SK-N-SH (cell line): ENCODE measurements around the gene SEC14L5. TPM values are rescaled to one million over a fixed set of nuclear protein-coding genes. Genes with fewer than 3 reads are reported as not detected.
A peak's percentile ranks its signal among the peaks of the same experiment; 100 is the strongest.

ENCODE experiments used
- CTCF ChIA-PET: fragments of 300-600, 350-600 bp; formaldehyde crosslinking; extraction: SDS; loops from one replicate; lab custom pipeline; 2021; lab: Yijun Ruan, JAX
- POLR2A ChIA-PET: fragments of 350-600 bp; sonication (Branson Sonifier 250); formaldehyde crosslinking; extraction: SDS; loops from one replicate; lab custom pipeline; 2020; ENCODE audit warnings: antibody characterized with exemption, inconsistent platforms; lab: Yijun Ruan, JAX
- DNase-seq: peaks from one replicate; pipeline ENCODE4 v3.0.0; 2012
- H2AFZ ChIP-seq: fragments of 200-600 bp; sonication (generic); 2 replicates; pipeline ENCODE4 v1.8.1; 2016; ENCODE audit warnings: antibody characterized with exemption, mild to moderate bottlenecking, low read depth
- H3F3A ChIP-seq: fragments of 200-600 bp; sonication (generic); replicated peaks from 2 replicates; pipeline ENCODE3; 2016; ENCODE audit warnings: antibody characterized with exemption, mild to moderate bottlenecking; ENCODE audit not compliant: insufficient read depth
- H3K27ac ChIP-seq, 2 experiments: fragments of 200-500 bp in 1 of 2; fragments of 200-600 bp in 1 of 2; sonication (Bioruptor generic) in 1 of 2; sonication (generic), shearing (Covaris generic) in 1 of 2; 2 replicates each; pipeline versions ENCODE4 v1.5.1 to v1.6.1; 2014 to 2016; ENCODE audit warnings: low read depth in 2 of 2, inconsistent platforms in 1 of 2, low read length in 1 of 2, mild to moderate bottlenecking in 1 of 2, mixed read lengths in 1 of 2
- H3K27me3 ChIP-seq: fragments of 200-600 bp; sonication (generic), shearing (Covaris generic); 2 replicates; pipeline ENCODE4 v1.6.1; 2016; ENCODE audit warnings: mixed run types; ENCODE audit not compliant: insufficient read depth
- H3K36me3 ChIP-seq, 2 experiments: fragments of 200-500 bp in 1 of 2; fragments of 200-600 bp in 1 of 2; sonication (Bioruptor generic) in 1 of 2; sonication (generic) in 1 of 2; replicated peaks in 1 of 2; 2 replicates each; pipeline versions ENCODE3 to v1.5.1; 2014 to 2016; ENCODE audit warnings: low read length in 1 of 2, mild to moderate bottlenecking in 1 of 2; ENCODE audit not compliant: insufficient read depth in 2 of 2, control insufficient read depth in 1 of 2
- H3K4me1 ChIP-seq, 2 experiments: fragments of 200-500 bp in 1 of 2; fragments of 200-600 bp in 1 of 2; sonication (Bioruptor generic) in 1 of 2; sonication (generic), shearing (Covaris generic) in 1 of 2; 2 replicates each; pipeline versions ENCODE4 v1.5.1 to v1.6.1; 2014 to 2016; ENCODE audit warnings: low read depth in 1 of 2, low read length in 1 of 2, mixed run types in 1 of 2; ENCODE audit not compliant: insufficient read depth in 2 of 2, control insufficient read depth in 1 of 2
- H3K4me2 ChIP-seq: fragments of 200-600 bp; sonication (generic), shearing (Covaris generic); 2 replicates; pipeline ENCODE4 v1.6.1; 2017; ENCODE audit warnings: mixed run types
- H3K4me3 ChIP-seq, 2 experiments: fragments of 200-500 bp in 1 of 2; fragments of 200-600 bp in 1 of 2; sonication (Bioruptor generic) in 1 of 2; sonication (generic), shearing (Covaris generic) in 1 of 2; 2 replicates each; pipeline versions ENCODE4 v1.5.1 to v1.8.1; 2014 to 2016; ENCODE audit warnings: low read depth in 2 of 2, inconsistent platforms in 1 of 2, low read length in 1 of 2, mild to moderate bottlenecking in 1 of 2, mixed read lengths in 1 of 2, moderate library complexity in 1 of 2
- H3K79me2 ChIP-seq: fragments of 200-600 bp; sonication (generic); 2 replicates; pipeline ENCODE4 v1.8.1; 2017; ENCODE audit warnings: mild to moderate bottlenecking; ENCODE audit not compliant: insufficient read depth
- H3K9ac ChIP-seq: fragments of 200-600 bp; sonication (generic); 2 replicates; pipeline ENCODE4 v1.6.1; 2017; ENCODE audit warnings: mixed run types
- H3K9me2 ChIP-seq: fragments of 200-600 bp; sonication (generic); 2 replicates; pipeline ENCODE4 v1.6.1; 2017; ENCODE audit warnings: mixed run types
- H3K9me3 ChIP-seq: fragments of 200-600 bp; sonication (generic); 2 replicates; pipeline ENCODE4 v1.6.1; 2017; ENCODE audit warnings: mixed run types, mild to moderate bottlenecking, moderate library complexity
- H4K20me1 ChIP-seq: fragments of 200-600 bp; sonication (generic); 2 replicates; pipeline ENCODE4 v1.6.1; 2017; ENCODE audit warnings: mild to moderate bottlenecking, mixed run types; ENCODE audit not compliant: insufficient read depth
- EP300 ChIP-seq, 2 experiments: IDR thresholded peaks; 2 replicates each; pipeline versions ENCODE4 v1.4.0 to v1.6.1; 2012; ENCODE audit warnings: borderline replicate concordance in 1 of 2, low read depth in 1 of 2, low read length in 1 of 2
- EZH2phosphoT487 ChIP-seq: fragments of 200-600 bp; sonication (generic); IDR thresholded peaks from 2 replicates; pipeline ENCODE4 v1.6.1; 2017; ENCODE audit warnings: low read depth, mixed run types, mild to moderate bottlenecking, antibody characterized with exemption, moderate library complexity, borderline replicate concordance
- FOSL2 ChIP-seq: IDR thresholded peaks from 2 replicates; pipeline ENCODE4 v1.4.0; 2012; ENCODE audit warnings: low read depth, mild to moderate bottlenecking, moderate library complexity, borderline replicate concordance
- FOXJ3 ChIP-seq: sonication (generic); formaldehyde crosslinking; IDR thresholded peaks from 2 replicates; pipeline ENCODE4 v1.5.1; 2020; ENCODE audit warnings: mild to moderate bottlenecking, missing genetic modification reagents
- GABPA ChIP-seq: IDR thresholded peaks from 2 replicates; pipeline ENCODE4 v1.4.0; 2012; ENCODE audit warnings: low read depth, mild to moderate bottlenecking
- GATA2 ChIP-seq: sonication (generic); formaldehyde crosslinking; IDR thresholded peaks from 2 replicates; pipeline ENCODE4 v1.5.0; 2020; ENCODE audit warnings: mild to moderate bottlenecking, missing genetic modification reagents
- MEF2A ChIP-seq: IDR thresholded peaks from 2 replicates; pipeline ENCODE4 v1.4.0; 2012; ENCODE audit warnings: low read depth, borderline replicate concordance
- MXI1 ChIP-seq: IDR thresholded peaks from 2 replicates; pipeline ENCODE4 v1.6.1; 2012; ENCODE audit warnings: mild to moderate bottlenecking, low read depth, low read length, improper control_type of control experiment
- NFIC ChIP-seq: IDR thresholded peaks from 2 replicates; pipeline ENCODE4 v1.4.0; 2012; ENCODE audit warnings: borderline replicate concordance
- NRF1 ChIP-seq: IDR thresholded peaks from 2 replicates; pipeline ENCODE4 v1.6.1; 2012; ENCODE audit warnings: low read depth, mild to moderate bottlenecking, low read length
- POLR2AphosphoS5 ChIP-seq: IDR thresholded peaks from 2 replicates; pipeline ENCODE4 v1.6.1; 2012; ENCODE audit warnings: low read depth, low read length
- RCOR1 ChIP-seq: fragments of 150-350 bp; IDR thresholded peaks from 2 replicates; pipeline ENCODE4 v1.6.1; 2017; ENCODE audit warnings: antibody characterized with exemption, low read length
- RFX5 ChIP-seq: IDR thresholded peaks from 2 replicates; pipeline ENCODE4 v1.6.1; 2012; ENCODE audit warnings: mild to moderate bottlenecking, improper control_type of control experiment, low read length
- SMC3 ChIP-seq: IDR thresholded peaks from 2 replicates; pipeline ENCODE4 v1.6.1; 2012; ENCODE audit warnings: low read depth, low read length, improper control_type of control experiment
- YY1 ChIP-seq: IDR thresholded peaks from 2 replicates; pipeline ENCODE4 v1.4.0; 2012; ENCODE audit warnings: low read depth, mild to moderate bottlenecking
- WGBS: methylation state at CpG from one replicate; pipeline ENCODE4 v1.1.6; 2017; ENCODE audit warnings: low lambda C conversion rate; 5-methylcytosine and 5-hydroxymethylcytosine counted together
- polyA plus RNA-seq, 3 experiments: library from polyadenylated mRNA; depleted of rRNA; stranded (reverse); fragments of >200 nt; gene quantifications; 2 replicates each; pipeline ENCODE4 v1.2.3, GENCODE V29; 2012
- TF ChIP-seq, protein P1 (sequence below): fragments of 150-350 bp; IDR thresholded peaks from 2 replicates; pipeline ENCODE4 v1.6.1; 2016; ENCODE audit warnings: mild to moderate bottlenecking, low read depth, low read length
- TF ChIP-seq, protein P2 (sequence below): IDR thresholded peaks from 2 replicates; pipeline ENCODE4 v1.4.0; 2012; ENCODE audit warnings: low read depth
- TF ChIP-seq, protein P3 (sequence below): fragments of 200-600 bp; sonication (generic); IDR thresholded peaks from 2 replicates; pipeline ENCODE4 v1.6.1; 2017; ENCODE audit warnings: antibody characterized with exemption, mild to moderate bottlenecking, moderate library complexity
- TF ChIP-seq, protein P4 (sequence below): IDR thresholded peaks from 2 replicates; pipeline ENCODE4 v1.4.0; 2012; ENCODE audit warnings: low read depth, borderline replicate concordance
- TF ChIP-seq, protein P5 (sequence below): IDR thresholded peaks from 2 replicates; pipeline ENCODE4 v1.4.0; 2012; ENCODE audit warnings: low read depth, borderline replicate concordance

Gene SEC14L5
- polyA plus RNA-seq, 1 of the 3 experiments (the other 2 are of a cell fraction) = 0.08 TPM

DNA sequence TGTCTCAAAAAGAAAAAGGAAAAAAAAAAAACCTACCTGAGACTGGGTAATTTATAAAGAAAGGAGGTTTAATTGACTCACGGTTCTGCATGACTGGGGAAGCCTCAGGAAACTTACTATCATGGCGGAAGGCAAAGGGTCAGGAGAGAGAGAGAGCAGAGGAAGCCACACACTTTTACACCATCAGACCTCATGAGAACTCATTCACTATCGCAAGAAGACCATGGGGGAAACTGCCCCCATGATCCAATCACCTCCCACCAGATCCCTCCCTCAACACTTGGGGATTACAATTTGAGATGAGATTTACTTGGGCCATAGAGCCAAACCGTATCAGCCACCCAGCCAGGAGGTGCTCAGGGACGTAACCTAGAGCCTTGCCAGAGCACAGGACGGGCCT lies 54.8 kb downstream of the SEC14L5 start (continued):
- TF ChIP-seq, protein P1, sequence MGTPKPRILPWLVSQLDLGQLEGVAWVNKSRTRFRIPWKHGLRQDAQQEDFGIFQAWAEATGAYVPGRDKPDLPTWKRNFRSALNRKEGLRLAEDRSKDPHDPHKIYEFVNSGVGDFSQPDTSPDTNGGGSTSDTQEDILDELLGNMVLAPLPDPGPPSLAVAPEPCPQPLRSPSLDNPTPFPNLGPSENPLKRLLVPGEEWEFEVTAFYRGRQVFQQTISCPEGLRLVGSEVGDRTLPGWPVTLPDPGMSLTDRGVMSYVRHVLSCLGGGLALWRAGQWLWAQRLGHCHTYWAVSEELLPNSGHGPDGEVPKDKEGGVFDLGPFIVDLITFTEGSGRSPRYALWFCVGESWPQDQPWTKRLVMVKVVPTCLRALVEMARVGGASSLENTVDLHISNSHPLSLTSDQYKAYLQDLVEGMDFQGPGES = no peak
- TF ChIP-seq GABPA (no peak), RCOR1 (no peak), NFIC (no peak), YY1 (no peak)
- TF ChIP-seq, protein P2, sequence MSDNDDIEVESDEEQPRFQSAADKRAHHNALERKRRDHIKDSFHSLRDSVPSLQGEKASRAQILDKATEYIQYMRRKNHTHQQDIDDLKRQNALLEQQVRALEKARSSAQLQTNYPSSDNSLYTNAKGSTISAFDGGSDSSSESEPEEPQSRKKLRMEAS = no peak

DNA sequence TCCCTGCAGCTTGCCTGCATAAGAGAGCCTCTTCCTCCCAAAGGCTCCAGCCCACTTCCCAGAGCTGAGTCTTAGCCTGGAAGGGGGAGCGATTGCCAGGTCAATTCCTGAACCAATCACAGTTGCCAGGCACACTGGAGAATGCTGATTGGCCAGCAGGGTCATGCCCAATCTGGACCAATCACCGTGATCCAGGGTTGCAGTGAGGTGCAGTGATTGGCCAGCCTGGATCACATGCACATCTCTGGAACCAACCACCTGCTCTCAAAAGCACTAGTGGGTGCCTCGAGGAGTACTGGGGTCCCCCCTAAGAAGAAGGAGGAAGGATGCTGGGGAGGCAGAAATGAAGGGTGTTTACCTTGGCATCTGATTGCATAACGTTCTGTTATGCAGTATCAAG lies 57.2 kb downstream of the SEC14L5 start:
- Histone ChIP-seq H3K27me3 (peaks cover 12% of the 10 kb centered on the region; the same call in 1 of the 2 replicates), H2AFZ (no peak overlapping the region), H3K9me2 (no peaks in the 10 kb centered on the region), H3F3A (no peaks in the 10 kb centered on the region), H3K79me2 (no peaks in the 10 kb centered on the region), H3K36me3 (no peaks in the 10 kb centered on the region), H3K4me1 (no peaks in the 10 kb centered on the region), H3K4me2 (no peak overlapping the region), H3K27ac (no peak overlapping the region), H3K9ac (no peak overlapping the region), H3K4me3 (no peak overlapping the region), H4K20me1 (no peaks in the 10 kb centered on the region), H3K9me3 (no peaks in the 10 kb centered on the region)
- CTCF ChIA-PET = no interaction called here
- no peak for TF ChIP-seq FOSL2
- no peak for TF ChIP-seq MEF2A
- TF ChIP-seq SMC3 = no peak
- TF ChIP-seq, protein P3, sequence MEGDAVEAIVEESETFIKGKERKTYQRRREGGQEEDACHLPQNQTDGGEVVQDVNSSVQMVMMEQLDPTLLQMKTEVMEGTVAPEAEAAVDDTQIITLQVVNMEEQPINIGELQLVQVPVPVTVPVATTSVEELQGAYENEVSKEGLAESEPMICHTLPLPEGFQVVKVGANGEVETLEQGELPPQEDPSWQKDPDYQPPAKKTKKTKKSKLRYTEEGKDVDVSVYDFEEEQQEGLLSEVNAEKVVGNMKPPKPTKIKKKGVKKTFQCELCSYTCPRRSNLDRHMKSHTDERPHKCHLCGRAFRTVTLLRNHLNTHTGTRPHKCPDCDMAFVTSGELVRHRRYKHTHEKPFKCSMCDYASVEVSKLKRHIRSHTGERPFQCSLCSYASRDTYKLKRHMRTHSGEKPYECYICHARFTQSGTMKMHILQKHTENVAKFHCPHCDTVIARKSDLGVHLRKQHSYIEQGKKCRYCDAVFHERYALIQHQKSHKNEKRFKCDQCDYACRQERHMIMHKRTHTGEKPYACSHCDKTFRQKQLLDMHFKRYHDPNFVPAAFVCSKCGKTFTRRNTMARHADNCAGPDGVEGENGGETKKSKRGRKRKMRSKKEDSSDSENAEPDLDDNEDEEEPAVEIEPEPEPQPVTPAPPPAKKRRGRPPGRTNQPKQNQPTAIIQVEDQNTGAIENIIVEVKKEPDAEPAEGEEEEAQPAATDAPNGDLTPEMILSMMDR = no peak
- TF ChIP-seq, protein P1 = no peak
- TF ChIP-seq FOXJ3 (CRISPR knock-in tag) = no peak
- TF ChIP-seq YY1 = no peak
- TF ChIP-seq GATA2 (CRISPR knock-in tag) = no peak
- 17% methylated on average over 4 of the region's 4 CpGs for WGBS
- POLR2A ChIA-PET = no interaction called here
- peak; percentile 55 for DNase-seq

DNA sequence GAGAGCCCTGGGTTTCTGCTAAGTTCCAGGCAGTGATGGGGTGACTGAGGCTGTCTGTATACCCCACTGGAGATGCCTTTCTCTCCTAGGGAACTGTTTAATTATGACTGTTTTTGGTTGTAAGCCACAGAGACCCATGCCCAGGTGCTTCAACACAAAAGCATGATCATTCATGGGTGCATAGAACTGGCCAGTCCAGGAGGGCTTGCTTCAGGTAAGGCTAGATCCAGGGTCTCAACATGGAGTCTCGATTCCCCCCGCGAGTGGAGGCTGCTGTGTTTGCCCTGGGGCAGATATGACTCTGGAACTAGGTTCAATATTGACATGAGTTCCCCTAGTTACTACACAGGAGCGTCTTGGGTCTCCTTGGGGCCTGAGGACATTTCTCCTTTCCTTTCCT lies 57.8 kb downstream of the SEC14L5 start:
- no peaks in the 10 kb centered on the region for H3K9me3 ChIP-seq
- H3K27ac ChIP-seq = no peak overlapping the region
- 36% methylated on average over 4 of the region's 4 CpGs for WGBS
- H3K9ac ChIP-seq = no peak overlapping the region
- H3K9me2 ChIP-seq = no peaks in the 10 kb centered on the region
- H3K4me3 ChIP-seq = no peak overlapping the region
- H3F3A ChIP-seq = no peaks in the 10 kb centered on the region
- DNase-seq = no peak
- TF ChIP-seq EZH2phosphoT487 (no peak), NRF1 (no peak), EP300 (IDR thresholded peaks at IDR 0.05; ENCODE audit: borderline replicate concordance in 1 of 2, low read depth in 1 of 2, low read length in 1 of 2) (no peak), RFX5 (no peak), RCOR1 (no peak), FOXJ3 (CRISPR knock-in tag) (no peak), SMC3 (no peak), POLR2AphosphoS5 (no peak), MXI1 (no peak)
- TF ChIP-seq, protein P4, sequence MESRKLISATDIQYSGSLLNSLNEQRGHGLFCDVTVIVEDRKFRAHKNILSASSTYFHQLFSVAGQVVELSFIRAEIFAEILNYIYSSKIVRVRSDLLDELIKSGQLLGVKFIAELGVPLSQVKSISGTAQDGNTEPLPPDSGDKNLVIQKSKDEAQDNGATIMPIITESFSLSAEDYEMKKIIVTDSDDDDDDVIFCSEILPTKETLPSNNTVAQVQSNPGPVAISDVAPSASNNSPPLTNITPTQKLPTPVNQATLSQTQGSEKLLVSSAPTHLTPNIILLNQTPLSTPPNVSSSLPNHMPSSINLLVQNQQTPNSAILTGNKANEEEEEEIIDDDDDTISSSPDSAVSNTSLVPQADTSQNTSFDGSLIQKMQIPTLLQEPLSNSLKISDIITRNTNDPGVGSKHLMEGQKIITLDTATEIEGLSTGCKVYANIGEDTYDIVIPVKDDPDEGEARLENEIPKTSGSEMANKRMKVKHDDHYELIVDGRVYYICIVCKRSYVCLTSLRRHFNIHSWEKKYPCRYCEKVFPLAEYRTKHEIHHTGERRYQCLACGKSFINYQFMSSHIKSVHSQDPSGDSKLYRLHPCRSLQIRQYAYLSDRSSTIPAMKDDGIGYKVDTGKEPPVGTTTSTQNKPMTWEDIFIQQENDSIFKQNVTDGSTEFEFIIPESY = no peak
- TF ChIP-seq, protein P5, sequence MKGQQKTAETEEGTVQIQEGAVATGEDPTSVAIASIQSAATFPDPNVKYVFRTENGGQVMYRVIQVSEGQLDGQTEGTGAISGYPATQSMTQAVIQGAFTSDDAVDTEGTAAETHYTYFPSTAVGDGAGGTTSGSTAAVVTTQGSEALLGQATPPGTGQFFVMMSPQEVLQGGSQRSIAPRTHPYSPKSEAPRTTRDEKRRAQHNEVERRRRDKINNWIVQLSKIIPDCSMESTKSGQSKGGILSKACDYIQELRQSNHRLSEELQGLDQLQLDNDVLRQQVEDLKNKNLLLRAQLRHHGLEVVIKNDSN = no peak
- ChIA-PET POLR2A (no interaction called here), CTCF (no interaction called here)
- H3K79me2 ChIP-seq = no peaks in the 10 kb centered on the region
- H3K4me1 ChIP-seq = no peaks in the 10 kb centered on the region
- no peaks in the 10 kb centered on the region for H3K36me3 ChIP-seq
- no peak overlapping the region for H3K4me2 ChIP-seq
- no peaks in the 10 kb centered on the region for H4K20me1 ChIP-seq
- H2AFZ ChIP-seq = no peak overlapping the region
- H3K27me3 ChIP-seq = peaks cover 8% of the 10 kb centered on the region; the same call in 1 of the 2 replicates
